OCI-LY7 (cell line): ENCODE results near the gene PYGB. TPM values are rescaled to one million over a fixed set of nuclear protein-coding genes. Genes with fewer than 3 reads are reported as not detected.

Source experiments
- BruUV-seq: library from RNA; stranded (reverse); fragments of 400-500 nt; replicated peaks from 2 replicates; lab custom pipeline; 2021; lab: Mats Ljungman, UMichigan
- CTCF ChIA-PET: fragments of 300-600 bp; sonication (Branson Sonifier 250); formaldehyde crosslinking; loops from one replicate; lab custom pipeline; 2022; ENCODE audit warnings: antibody characterized with exemption; ENCODE audit not compliant: unreplicated experiment; lab: Charles Lee
- POLR2A ChIA-PET: fragments of 300-600 bp; sonication (Branson Sonifier 250); formaldehyde crosslinking; loops from one replicate; lab custom pipeline; 2022; ENCODE audit warnings: antibody characterized with exemption; lab: Charles Lee
- DNase-seq: peaks from one replicate; pipeline ENCODE4 v3.0.0-alpha.2; 2015; ENCODE audit warnings: low spot score
- H2AFZ ChIP-seq: fragments of 200-600 bp; sonication (generic), shearing (Covaris generic); 2 replicates; pipeline ENCODE4 v1.6.1; 2014; ENCODE audit warnings: mild to moderate bottlenecking, antibody characterized with exemption, low read length, moderate library complexity
- H3K27ac ChIP-seq: fragments of 200-600 bp; sonication (generic); 2 replicates; pipeline ENCODE4 v1.5.1; 2014; ENCODE audit warnings: mixed run types, low read depth, mild to moderate bottlenecking, moderate library complexity, low read length, inconsistent platforms; ENCODE audit not compliant: poor library complexity, severe bottlenecking
- H3K36me3 ChIP-seq: fragments of 200-600 bp; sonication (generic); 2 replicates; pipeline ENCODE4 v1.6.1; 2014; ENCODE audit warnings: mild to moderate bottlenecking, antibody characterized with exemption, low read length, moderate library complexity, mixed read lengths; ENCODE audit not compliant: insufficient read depth
- H3K4me1 ChIP-seq: fragments of 200-600 bp; sonication (generic); 2 replicates; pipeline ENCODE4 v1.5.1; 2014; ENCODE audit warnings: mild to moderate bottlenecking, low read length; ENCODE audit not compliant: insufficient read depth, poor library complexity, severe bottlenecking
- H3K4me2 ChIP-seq: fragments of 200-600 bp; sonication (generic); 2 replicates; pipeline ENCODE4 v1.6.1; 2014; ENCODE audit warnings: mild to moderate bottlenecking, low read length
- H3K4me3 ChIP-seq: fragments of 200-600 bp; sonication (generic); 2 replicates; pipeline ENCODE4 v1.5.1; 2014; ENCODE audit warnings: mild to moderate bottlenecking, low read depth, low read length; ENCODE audit not compliant: poor library complexity, severe bottlenecking
- H3K79me2 ChIP-seq: fragments of 200-600 bp; sonication (generic); 2 replicates; pipeline ENCODE4 v1.6.1; 2016; ENCODE audit warnings: low read depth, mild to moderate bottlenecking, low read length, moderate library complexity, mixed read lengths; ENCODE audit not compliant: insufficient read depth
- H3K9me2 ChIP-seq: fragments of 200-600 bp; sonication (generic); 2 replicates; pipeline ENCODE4 v1.6.1; 2016; ENCODE audit warnings: mild to moderate bottlenecking, low read length, mixed read lengths; ENCODE audit not compliant: insufficient read depth
- H3K9me3 ChIP-seq: fragments of 200-600 bp; sonication (generic); 2 replicates; pipeline ENCODE4 v1.6.1; 2014; ENCODE audit warnings: mild to moderate bottlenecking, mixed run types, low read length, mixed read lengths
- H4K20me1 ChIP-seq: fragments of 200-600 bp; sonication (generic); 2 replicates; pipeline ENCODE4 v1.6.1; 2014; ENCODE audit warnings: mild to moderate bottlenecking, antibody characterized with exemption, low read length, moderate library complexity, mixed read lengths; ENCODE audit not compliant: insufficient read depth
- EZH2phosphoT487 ChIP-seq: fragments of 200-600 bp; sonication (generic); IDR thresholded peaks from 2 replicates; pipeline ENCODE4 v1.6.1; 2018; ENCODE audit warnings: low read depth, borderline replicate concordance, mild to moderate bottlenecking, mixed run types, antibody characterized with exemption, low read length, moderate library complexity, mixed read lengths
- intact Hi-C: fragments of 100-400 bp; cut with micrococcal nuclease; formaldehyde crosslinking; loops from one replicate; pipeline ENCODE4 v1.10.0; 2022; ENCODE audit not compliant: unreplicated experiment
- total RNA-seq, 2 experiments: library from RNA; depleted of rRNA in 1 of 2; stranded (reverse); fragments of >200 nt in 1 of 2; shearing (Covaris generic) in 1 of 2; gene quantifications; 2 replicates each; pipeline ENCODE4 v1.2.3, GENCODE V29; 2014 to 2022
- TF ChIP-seq, protein P1 (sequence below): fragments of 200-600 bp; sonication (generic); conservative IDR thresholded peaks from 2 replicates; pipeline ENCODE4 v1.5.1; 2014; ENCODE audit warnings: mild to moderate bottlenecking, antibody characterized with exemption, low read length, moderate library complexity, mixed read lengths

The PYGB gene
- total RNA-seq, 2 experiments from 2014 or later, result 4.9 to 7.0 TPM

DNA sequence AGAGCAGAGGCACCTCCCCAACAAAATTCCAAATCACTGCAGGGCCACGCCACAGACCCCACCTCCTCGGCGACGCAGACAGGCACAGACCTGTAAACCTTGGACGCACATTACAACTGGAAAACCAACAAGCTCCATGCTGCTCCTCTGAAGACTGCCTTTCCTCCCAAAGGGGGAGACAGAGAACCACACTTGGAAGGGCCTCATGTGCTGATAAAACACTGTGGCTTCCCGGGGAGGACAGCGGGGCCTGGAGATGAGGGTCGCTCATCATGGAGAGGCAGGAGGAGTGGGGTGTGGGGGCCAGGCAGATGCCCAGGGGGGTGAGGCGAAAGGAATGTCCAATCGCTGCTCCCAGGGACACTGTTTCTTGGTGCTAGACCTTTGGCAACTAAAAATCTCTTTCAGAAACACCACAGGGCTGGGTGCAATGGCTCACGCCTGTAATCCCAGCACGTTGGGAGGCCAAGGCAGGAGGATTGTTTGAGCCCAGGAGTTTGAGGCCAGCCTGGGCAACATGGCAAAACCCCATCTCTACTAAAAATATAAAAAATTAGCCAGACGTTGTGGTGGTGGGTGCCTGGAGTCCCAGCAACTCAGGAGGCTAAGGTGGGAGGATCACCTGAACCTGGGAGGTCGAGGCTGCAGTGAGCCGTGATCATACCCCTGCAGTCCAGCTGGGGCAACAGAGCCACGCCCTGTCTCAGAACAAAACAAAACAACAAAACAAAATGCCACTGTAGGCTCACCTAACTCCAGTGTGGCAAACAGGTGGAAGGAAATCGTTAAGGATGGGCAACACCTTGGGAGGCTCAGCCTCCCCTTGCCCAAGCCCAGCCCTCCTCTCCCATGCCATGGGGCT, 88.9 kb downstream of the PYGB start:
- no peaks in the 10 kb centered on the region for H3K36me3 ChIP-seq
- DNase-seq, result no peak
- no peaks in the 10 kb centered on the region for H3K4me1 ChIP-seq
- POLR2A ChIA-PET, result interaction anchor here (1.0 kb wide), 1 partner anchor 15 kb away, joined by 3 read pairs; no protein-coding TSS in a partner anchor
- TF ChIP-seq EZH2phosphoT487, result no peak
- TF ChIP-seq, protein P1, sequence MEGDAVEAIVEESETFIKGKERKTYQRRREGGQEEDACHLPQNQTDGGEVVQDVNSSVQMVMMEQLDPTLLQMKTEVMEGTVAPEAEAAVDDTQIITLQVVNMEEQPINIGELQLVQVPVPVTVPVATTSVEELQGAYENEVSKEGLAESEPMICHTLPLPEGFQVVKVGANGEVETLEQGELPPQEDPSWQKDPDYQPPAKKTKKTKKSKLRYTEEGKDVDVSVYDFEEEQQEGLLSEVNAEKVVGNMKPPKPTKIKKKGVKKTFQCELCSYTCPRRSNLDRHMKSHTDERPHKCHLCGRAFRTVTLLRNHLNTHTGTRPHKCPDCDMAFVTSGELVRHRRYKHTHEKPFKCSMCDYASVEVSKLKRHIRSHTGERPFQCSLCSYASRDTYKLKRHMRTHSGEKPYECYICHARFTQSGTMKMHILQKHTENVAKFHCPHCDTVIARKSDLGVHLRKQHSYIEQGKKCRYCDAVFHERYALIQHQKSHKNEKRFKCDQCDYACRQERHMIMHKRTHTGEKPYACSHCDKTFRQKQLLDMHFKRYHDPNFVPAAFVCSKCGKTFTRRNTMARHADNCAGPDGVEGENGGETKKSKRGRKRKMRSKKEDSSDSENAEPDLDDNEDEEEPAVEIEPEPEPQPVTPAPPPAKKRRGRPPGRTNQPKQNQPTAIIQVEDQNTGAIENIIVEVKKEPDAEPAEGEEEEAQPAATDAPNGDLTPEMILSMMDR, result 0 out of 2 replicates have a peak, but pooled peaks have one; percentile 28
- H3K79me2 ChIP-seq, result no peaks in the 10 kb centered on the region
- CTCF ChIA-PET, result no interaction called here
- no peak overlapping the region for H3K4me2 ChIP-seq
- no peak overlapping the region for H2AFZ ChIP-seq
- H3K9me2 ChIP-seq, result no peaks in the 10 kb centered on the region
- H3K9me3 ChIP-seq, result no peaks in the 10 kb centered on the region
- intact Hi-C loops, result no loop called here
- no peak overlapping the region for H3K27ac ChIP-seq
- 0 out of 2 replicates have a peak, but pooled peaks cover 3% of the 10 kb centered on the region for H4K20me1 ChIP-seq
- no TSS peak for BruUV-seq
- H3K4me3 ChIP-seq, result no peak overlapping the region

GRCh38 chr20:25338112-25339023, 90.5 kb downstream of the PYGB start:
- ChIA-PET POLR2A (no interaction called here), CTCF (no interaction called here)
- no TSS peak for BruUV-seq
- Histone ChIP-seq H3K4me1 (no peaks in the 10 kb centered on the region), H3K9me3 (no peaks in the 10 kb centered on the region), H3K27ac (no peak overlapping the region), H3K4me3 (no peak overlapping the region), H3K36me3 (no peaks in the 10 kb centered on the region), H3K9me2 (no peaks in the 10 kb centered on the region), H3K4me2 (no peak overlapping the region), H3K79me2 (no peaks in the 10 kb centered on the region), H4K20me1 (0 out of 2 replicates have a peak, but pooled peaks cover 3% of the 10 kb centered on the region), H2AFZ (no peak overlapping the region)
- intact Hi-C loops, result no loop called here
- no peak for TF ChIP-seq EZH2phosphoT487
- TF ChIP-seq, protein P1, result no peak
- no peak for DNase-seq
